Dermis microvascular lymphatic vessel endothelial cell (primary cell): Measurements from ENCODE around the gene BANP. TPM values are rescaled to one million over a fixed set of nuclear protein-coding genes. Genes with fewer than 3 reads are reported as not detected.
"Not testable (repeated sequence)": the region's sequence is repeated elsewhere in the genome, so short reads cannot be mapped to it uniquely, and the experiment has no call there.

Experiments
- DNase-seq, 2 donors: peaks; one replicate each; pipeline versions ENCODE4 v3.0.0 to v3.0.0-alpha.2; 2010; ENCODE audit warnings: low read depth in 2 of 2
- total RNA-seq: library from RNA; depleted of rRNA; stranded (reverse); fragments of >200 nt; gene quantifications from 2 replicates; pipeline ENCODE4 v1.2.1, GENCODE V29; 2014

BANP gene
- total RNA-seq, 1 donor from 2014 or later = 13.9 TPM

DNA sequence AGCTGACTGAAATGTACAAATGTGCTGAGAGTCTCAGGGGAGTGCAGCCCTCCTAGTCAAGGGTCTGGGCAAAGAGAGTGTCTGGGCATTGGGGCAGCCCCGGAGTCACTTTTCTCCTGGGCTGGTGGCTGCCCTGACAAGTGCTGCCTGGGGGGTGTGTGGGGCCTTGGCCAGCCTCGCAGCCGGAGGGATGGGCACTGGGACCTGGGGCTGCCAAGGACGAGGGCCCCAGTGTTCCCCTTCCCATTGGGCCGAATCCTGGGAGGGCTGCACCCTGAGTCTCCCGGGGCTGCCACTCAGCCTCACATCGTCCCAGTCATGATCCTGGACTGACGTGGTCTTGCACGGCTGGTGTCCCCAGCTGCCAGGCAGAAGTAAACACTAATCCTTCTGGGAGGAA lies 132.3 kb downstream of the BANP start:
- DNase-seq = no peak

DNA sequence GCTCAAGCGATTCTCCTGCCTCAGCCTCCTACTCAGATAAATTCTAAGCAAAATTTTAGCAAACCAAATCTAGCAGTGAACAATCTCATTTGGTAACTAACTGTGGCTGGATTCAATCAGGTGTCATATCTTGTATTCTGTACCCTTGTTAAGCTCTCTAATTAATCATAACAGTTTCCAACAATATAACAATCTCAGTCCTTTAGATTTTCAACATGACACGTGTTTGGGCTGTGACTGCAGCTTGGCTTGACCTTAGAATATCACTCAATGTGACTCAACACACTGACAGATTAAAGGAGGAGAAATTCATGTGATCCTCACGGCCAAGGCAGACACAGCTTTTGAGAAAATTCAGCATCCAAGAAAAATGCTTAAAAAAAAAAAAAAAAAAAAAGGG lies 133.6 kb downstream of the BANP start:
- DNase-seq = no peak

DNA sequence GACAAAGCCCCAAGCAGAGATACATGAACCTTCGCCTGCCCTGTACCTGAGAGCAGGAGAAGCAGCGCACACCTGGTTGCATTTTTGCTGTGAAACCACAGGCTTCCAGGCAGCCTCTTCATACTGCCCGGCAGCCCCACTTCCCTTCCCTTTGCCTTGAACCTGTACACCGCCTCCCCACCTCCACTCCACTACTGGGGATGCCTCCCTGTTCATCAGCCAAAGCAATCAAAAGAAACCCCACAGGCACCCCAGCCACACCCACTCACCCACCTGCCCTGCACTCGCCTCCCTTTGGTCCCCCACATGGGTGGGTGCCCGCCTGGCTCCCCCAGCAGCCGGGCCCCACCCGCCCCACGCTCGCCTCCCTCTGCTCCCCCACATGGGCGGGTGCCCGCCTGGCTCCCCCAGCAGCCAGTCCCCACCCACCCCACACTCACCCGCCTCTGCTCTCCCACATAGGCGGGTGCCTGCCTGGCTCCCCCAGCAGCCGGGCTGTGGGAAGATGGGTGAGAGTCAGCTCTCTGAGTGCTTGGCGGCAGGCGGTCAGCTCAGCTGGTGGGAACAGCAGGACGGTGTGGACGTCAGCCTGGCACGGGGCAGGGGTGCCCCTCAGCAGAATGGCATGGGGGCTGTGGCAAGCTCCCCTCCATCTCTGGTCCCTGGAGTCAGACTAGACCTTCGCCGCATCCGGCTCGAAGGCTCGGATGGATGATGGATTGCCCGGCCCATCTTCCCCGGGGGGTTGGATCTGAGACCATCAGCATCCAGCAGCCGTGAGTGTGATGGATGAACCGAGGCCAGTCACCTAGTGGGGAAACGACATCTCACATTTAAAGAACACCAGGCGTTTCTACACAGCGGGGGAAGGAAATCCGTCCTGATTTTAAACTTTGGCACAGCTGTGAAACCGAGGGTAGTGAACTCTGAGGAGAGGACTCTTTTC lies 135.6 kb downstream of the BANP start:
- no peak for DNase-seq

DNA sequence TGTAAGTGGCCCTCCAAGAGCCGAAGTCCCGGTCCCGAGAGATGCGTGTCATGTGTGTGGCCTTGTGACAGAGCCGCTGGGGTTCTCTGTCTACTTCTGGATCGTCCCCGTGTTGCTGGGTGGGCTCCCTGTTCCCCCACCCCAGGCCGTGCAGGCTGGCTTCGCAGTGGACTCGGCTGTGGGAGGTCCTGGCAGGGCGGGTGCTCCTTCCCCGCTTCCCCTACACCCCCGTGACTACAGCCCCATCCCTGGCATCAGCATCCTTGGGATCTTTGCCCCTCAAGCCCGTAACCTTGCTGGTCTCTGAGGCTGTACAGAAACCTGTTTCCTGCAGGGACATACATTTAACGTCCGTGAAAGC lies 136.3 kb downstream of the BANP start:
- DNase-seq = no peak

DNA sequence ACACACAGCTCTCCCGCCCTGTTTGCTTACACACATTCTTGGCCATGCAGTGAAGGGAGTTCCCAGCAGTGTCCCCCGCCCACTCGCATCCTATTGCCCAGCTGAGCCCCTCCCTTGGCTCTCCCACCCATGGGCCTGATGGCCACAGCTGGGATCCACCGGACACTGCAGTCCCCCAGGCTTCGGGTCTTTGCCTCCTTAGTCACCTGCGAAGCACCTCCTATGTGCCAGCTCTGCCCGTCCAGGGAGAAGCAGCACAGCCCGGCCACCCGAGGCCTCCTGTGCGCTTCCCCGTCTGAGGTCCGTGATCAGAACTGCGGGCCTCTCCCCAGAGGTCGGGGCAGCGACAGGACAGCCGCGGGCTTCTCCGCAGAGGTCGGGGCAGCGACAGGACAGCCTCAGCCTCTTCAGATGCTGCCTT lies 136.9 kb downstream of the BANP start:
- no peak for DNase-seq

DNA sequence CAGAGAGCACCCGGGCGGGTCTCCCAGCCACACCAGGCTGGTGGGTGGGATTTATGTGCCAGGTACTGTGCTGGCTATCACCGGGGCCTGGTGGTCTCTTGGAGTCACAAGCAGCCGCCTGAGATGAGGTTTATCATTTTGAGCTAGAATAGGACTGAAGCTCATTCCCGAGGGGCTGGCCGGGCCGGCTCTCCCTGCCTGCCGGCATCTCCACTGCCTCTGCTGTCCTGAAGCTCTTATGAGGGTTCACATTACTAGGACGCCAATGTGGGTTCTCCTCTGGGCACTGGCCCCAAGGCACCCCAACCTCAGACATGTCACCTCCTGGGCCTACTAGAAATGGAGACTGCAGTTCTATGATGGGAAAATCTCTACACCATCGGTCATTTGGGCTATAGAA lies 137.4 kb downstream of the BANP start:
- DNase-seq = not testable (repeated sequence)

DNA sequence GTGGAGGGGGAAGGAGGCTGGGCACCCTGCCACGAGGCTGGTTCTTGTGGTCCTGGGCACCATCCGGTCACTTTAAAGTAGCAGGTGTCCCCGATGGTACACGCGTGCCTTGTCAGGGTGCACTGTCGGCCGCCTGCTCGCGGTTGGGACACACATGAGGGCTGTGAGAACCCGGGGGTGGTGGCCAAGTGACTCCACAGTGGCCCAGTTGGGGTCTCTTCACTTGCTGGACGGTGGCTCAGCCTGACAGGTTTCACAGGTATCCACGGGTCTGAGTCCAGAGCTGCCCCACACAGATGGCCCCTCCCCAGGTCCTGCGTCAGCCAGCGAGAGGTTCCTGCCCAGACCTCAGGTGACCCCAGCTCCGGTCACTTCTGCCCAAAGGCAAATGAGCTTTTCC lies 137.8 kb downstream of the BANP start:
- DNase-seq = not testable (repeated sequence)

DNA sequence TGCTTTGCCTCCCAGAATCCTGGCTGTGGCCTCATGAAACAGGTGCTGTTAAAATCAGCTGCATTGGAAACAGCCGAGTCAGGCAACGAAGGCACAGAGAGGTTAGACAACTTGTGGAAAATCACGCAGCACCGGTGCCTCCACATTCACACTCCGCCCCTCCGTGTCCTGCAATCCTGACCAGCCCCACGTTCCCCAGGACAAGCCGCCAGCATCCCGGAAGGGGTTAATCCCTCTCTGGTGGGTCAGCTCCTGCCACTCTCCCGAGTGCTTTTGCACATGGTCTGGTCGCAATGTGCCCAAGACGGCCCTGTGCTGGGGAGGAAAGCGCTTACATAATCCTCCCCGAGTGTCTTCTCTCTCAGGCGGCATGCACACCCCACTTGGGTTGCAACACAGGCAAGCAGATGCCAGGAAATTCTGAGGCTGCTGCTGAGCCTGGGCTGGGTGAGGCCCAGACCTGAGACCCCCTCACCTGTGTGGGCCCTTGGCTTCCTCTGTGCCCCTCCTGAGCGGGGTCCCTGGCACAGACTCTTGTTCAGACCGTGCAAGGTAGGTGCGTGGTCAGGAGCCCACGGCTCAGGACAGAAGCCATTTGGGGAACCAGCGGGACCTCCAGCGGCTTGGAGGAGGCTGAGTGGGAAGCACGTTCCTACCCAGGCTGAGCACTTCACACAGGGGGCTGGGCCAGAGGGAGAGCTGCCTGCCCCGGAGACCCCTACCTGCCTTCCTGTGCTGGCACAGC lies 138.6 kb downstream of the BANP start:
- not testable (repeated sequence) for DNase-seq

DNA sequence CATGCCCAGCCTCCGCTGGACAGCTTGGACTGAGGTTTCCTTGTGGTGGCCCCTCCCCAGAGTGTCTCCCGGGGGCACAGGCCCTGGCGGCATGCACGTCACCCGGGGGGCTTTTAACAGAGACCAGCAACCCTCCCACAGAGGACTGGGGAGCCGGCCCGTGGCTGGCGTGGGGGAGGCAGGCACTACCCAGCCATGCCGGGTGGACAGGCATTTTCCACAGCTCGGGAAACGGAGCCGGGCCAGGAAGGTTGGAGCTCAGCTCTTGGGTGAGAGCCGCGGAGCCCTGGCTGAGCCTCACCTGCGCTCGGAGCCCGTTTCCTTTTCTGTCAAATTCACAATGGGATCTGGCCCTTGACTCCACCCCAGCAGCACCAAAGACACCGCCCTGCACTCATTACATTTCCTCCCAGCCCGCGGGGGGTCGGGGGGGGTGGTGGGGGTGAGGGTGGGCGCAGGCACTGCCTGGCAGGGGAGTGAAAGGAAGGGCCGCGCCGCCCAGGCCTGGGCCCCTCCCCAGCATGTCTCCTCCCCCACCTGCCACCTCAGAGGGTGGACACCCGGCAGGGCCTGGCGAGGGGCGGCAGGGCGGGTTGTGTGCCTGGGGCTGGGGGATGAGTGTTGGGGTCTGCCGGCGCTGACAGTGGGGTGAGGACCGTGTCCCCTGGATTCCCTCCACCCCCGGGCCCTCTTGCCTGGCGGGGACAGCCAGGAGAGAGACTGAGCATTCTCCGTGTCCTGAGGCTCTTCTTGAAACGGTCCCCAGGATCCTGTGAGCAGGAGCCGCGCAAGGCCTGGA lies 139.3 kb downstream of the BANP start:
- not testable (repeated sequence) for DNase-seq

DNA sequence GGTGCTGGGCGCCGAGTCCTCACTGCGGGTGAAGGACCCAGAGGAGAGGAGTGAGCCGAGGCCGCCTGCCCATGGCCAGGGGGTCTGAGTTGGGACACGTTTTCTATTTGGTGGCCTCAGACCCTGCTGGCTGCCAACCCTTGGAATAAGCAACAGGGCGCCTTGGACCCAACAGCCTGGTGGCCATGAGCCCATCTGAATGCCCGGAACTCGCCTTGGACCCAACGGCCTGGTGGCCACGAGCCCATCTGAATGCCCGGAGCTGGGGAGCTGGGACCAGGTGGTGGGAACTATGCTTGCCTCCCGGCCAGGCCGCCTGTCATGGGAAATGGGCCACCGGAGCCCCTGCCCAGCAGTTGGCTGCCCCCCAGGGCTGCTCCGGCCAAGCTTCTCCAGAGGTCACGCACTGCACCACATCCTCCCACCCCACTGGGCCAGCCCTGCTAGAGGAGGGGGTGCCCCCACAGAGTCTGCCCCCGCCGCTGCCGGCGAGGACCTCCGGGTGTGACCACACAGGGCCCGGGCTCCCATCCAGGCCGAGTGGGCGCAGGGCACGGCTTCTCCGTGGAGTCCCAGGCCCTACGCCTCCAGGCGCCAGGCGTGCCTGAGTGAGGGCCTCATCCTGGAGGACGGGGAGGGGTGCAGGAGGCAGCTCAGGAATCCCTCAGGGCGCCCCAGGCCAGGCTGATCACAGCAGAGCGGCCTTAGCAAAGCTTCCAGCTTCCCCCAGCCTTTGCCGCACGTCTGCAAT lies 140.2 kb downstream of the BANP start:
- not testable (repeated sequence) for DNase-seq

DNA sequence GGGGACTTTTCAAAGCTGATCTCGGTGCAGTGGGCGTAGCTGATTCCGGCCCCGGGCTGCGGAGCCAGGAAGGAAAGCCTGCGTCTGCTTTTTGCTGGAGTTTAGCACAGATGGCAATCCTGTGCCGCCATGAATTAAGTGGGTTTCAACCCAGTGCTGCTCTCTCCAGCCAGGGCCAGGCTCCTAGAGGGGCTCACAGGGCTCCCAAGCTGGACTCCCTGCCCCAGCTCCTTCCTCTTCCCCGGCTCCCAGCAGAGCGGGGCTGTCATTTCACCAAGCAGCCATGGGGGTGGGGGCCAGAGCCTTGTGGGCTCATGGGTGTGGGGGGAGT lies 140.7 kb downstream of the BANP start:
- DNase-seq = peak in 1 of 2 donors; percentile 3

DNA sequence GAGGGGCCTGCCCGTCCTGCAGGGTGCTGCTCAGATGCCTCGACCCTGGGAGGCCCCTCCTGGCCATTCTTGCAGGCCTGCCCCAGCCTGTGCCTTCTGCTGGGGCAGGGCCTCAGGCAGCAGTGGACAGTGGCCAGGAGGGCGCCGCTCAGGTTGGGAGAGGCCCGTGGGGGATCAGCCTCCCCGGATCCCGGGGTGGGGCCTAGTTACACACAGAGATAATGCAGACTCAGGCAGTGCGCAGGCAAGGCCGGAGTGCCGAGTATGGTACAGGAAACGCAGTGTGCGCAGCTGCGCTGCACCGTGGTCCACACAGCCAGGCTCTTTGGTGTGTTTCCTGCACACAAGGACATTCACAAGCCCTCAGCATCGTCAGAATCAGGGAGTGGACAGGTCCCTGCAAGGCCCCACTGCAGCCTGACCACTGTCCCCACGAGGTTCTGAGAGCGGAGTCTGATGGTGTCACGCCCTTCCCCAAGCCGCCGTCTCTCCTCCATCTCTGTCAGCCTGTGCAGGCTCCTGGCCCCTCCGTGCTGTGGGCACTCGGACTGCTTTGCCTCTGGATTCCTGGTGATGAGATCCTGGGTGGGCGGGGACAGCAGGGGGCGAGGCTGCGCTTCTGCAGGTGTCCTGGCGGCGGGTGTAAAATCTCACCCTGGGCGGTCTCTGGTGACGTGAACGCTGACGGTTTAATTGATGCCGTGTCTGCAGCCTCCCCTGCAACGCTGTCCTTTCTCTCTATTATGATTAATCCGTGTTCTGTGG lies 141.7 kb downstream of the BANP start:
- not testable (repeated sequence) for DNase-seq

DNA sequence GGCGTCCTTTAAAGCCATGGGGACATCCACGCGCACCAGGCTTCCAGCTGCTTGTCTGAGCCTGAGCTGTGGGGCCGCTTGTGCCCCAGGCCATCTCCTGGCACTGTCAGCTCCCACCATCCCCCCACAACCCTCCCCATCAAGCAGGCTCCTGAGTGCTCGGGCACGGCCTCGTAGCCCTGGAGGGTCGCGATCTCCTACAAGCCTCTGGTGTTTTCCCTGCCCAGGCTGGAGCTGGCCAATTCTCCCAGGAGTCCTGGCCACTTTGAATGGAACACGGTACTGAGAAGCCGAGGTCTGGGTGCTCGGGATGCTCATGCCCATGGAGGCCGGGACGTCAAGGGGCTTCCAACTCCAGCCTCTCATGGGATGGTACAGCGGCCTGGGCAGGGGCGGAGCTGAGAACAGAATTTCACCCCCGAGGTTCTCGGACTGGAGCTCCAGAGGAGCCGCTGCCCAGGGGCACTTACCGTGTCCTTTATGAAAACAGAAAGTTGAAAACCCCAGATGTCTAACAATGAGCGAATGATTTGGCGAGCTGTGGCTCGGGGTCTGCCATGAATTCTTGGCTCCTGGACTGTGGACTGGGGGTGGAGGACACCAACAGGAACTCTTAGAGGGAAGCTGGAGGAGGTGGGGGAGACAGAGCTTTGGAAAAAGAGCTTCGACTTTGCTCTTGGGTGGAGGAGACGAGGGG lies 142.5 kb downstream of the BANP start:
- not testable (repeated sequence) for DNase-seq

DNA sequence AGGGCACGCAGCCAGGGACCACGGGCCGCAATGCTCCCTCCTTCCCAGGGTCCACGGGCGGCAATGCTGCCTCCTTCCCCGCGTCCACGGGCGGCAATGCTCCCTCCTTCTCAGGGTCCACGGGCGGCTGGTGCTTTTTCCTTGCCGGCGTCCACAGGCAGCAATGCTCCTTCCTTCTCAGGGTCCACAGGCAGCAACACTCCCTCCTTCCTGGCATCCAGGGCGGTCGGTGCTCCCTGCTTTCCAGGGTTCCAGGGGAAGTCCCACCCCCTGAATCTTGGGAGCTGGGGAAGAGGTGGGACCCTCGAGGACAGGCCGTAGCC lies 143.0 kb downstream of the BANP start:
- not testable (repeated sequence) for DNase-seq

DNA sequence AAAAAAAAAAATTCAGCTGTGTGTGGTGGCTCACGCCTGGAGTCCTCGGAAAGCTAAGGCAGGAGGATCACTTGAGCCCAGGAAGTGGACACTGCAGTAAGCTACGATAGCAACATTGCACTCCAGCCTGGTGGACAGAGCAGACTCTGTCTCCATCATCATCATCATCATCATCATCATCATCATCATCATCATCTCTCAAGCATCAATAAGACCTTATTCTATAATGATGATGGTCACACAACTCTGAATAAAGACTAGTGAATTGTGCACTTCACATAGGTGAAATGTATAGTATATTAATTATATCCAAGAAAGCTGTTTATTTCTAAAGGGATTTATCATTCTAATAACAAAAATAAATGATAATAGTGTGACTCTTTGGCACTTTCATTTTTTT lies 143.7 kb downstream of the BANP start:
- DNase-seq = not testable (repeated sequence)

DNA sequence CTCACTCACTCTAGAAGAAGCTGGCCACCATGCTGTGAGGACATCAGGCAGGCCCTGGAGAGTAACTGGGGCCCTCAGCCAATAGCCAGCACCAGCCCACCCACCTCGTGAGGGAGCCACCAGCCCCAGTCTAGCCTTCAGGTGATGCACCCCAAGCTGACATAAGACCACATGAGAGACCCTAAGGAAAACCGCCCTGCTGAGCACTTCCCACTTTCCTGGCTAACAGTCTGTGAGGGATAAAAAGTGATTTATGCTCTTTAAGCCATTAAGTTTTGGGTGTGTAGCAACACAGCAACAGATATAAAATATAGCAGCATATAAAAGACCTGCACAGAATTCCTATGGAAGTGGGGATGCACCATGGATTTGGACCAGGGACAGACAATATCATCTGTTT lies 145.4 kb downstream of the BANP start:
- DNase-seq = not testable (repeated sequence)

DNA sequence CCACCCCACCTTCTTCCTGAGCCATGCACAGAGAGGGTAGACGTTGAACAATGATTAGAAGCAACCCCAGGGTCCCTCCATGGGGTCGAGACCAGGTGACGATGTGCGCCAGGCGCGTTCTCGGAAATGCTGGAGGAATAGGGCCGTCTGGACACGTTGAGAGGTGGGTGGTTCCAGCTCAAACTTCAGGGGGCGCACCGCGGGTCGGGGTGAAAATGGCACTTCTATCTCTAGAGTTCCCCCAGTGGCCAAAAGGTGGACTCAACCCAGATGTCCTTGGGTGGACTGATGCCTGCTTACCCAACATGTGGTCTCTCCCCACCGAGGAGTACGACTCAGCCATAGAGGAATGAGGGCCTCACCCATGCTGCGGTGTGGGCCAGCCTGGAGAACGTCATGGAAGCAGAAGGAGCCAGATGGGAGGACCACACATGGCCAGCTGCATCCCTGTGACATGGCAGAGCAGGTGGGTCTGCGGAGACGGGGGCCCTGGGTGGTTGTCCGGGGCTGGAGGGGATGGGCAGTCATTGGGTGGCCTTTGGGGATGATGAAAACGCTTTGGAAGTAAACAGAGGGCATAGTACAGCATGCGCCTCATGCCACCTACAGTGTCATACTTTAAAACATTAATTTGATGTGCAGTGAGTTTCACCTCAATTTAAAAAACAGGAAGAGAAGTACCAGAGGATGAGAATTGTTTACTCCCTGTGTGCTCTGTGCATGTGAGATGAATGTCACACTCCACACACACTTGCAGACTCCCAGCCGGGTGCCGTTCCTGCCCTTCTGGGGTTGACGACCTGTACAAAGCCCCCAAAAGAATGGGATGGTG lies 147.7 kb downstream of the BANP start:
- not testable (repeated sequence) for DNase-seq

DNA sequence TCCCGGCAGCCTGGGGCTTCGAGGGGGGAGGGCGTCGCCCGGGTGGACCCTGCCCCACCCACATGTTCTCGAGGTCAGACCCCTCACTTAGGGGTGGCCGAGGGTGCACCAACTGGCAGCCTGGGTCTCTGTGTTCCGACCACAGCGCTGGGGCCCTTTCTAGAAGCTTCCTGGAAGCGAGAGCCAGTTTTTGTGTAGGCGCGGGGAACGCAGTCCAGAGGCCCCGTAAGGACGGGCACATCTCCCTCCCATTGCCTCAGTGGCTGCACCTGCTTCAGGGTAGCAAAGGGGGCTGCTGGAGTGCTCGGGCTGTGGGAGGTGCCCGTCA lies 148.3 kb downstream of the BANP start:
- no peak for DNase-seq

DNA sequence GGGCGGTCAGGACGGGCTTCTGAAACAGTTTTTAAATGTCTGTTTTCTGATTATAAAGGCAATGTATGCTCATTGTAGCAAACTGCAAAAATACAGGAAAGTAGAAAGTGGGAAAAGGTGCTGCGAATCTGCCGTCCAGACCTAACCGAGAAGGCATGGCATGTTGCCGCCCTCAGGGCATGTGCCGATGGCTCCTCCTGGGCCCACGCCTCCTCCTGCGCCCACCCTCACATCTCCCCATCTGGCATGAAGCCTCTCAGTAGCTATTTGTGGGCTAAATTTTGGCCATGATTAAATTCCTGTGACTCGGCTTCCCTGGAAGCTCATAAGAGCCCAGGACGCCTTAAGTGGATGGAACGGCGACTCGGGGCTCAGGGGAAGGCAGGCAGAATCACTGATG lies 148.7 kb downstream of the BANP start:
- DNase-seq = not testable (repeated sequence)
